GM19240 (cell line): Measurements from ENCODE around the gene ZDHHC3.
"Not testable (repeated sequence)": the region's sequence is repeated elsewhere in the genome, so short reads cannot be mapped to it uniquely, and the experiment has no call there.

Experiments
- DNase-seq: peaks from one replicate; pipeline ENCODE4 v3.0.0; 2011; ENCODE audit warnings: low spot score; ENCODE audit not compliant: insufficient read length

Gene ZDHHC3

GRCh38 chr3:44995142-44995770 is 19.3 kb upstream of the ZDHHC3 start:
- no peak for DNase-seq

DNA sequence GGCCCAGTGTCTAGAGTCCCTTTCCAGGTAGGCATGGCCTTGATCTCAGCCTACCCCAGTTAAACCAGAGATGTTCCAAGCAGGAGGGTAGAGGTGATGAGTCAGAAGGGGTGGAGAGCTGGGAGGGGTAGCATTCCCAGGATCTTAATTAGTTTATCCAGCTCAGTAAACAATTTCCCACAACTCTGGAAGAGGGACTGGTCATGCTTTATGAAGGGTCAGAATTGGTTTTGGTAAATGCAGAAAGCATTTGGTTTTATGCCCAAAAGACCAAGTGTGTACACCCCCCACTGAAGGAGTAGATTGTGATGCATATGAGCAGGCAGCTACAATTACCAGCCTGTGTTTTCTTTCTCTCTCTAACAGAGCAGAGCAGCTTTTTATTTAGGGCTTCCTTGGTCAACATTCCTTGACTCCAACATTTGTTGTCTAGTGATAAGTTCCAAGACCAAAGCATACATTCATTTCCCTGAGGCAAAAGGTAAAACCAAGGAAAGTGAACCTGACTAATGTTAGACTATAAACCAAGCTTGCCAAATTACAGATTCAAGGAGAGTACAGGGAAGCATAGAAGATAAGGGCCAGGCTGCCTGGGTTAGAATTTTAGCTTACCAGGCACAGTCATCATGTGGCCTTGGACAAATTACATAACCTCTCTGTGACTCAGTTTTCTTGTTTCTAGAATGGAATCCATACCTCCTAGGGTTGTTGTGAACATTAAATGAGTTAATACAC is 17.7 kb upstream of the ZDHHC3 start:
- DNase-seq = no peak

DNA sequence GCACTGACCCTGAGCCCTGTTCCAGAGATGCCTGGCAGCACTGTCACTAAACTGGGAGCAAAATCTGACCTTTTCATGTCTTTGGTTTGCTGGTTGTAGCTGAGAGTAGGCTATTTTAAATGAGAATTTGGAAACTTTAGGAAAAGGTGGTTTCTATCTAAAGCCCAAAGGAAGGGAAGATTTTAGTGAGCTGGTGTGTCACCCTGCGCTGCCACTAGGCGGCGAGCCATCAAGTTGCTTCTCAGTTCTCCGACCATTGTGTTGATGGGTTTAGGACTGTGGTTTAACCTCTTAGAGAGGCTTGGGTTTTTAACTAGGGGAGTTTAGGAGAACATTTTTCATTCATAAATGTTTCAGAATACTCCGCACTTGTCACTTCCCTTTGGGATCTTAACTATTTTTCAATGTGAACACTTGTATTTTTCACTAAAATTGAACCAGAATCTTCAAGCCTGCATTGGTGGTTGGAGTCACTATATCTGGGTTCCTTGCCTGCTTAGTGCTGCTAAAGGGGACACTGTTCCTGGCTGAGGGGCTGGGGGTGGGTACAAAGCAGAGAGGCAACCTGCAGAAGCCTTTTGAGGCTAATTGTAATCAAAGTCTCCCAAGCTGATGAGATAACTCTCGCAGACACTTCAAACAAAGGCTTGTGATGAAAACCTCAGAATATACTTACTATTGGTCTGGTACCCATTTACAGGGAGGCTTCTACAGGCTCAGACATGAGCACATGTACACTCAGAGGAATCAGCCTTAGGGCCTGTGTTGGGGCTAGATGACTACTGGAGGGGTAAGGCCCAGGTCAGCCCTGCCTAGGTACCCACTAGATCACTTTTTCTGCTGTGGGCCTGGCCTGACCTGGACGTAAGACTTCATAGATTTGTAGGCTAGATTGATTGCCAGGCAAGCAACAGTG is 16.8 kb upstream of the ZDHHC3 start:
- DNase-seq = no peak

GRCh38 chr3:44991326-44991725 is 15.4 kb upstream of the ZDHHC3 start:
- no peak for DNase-seq

DNA sequence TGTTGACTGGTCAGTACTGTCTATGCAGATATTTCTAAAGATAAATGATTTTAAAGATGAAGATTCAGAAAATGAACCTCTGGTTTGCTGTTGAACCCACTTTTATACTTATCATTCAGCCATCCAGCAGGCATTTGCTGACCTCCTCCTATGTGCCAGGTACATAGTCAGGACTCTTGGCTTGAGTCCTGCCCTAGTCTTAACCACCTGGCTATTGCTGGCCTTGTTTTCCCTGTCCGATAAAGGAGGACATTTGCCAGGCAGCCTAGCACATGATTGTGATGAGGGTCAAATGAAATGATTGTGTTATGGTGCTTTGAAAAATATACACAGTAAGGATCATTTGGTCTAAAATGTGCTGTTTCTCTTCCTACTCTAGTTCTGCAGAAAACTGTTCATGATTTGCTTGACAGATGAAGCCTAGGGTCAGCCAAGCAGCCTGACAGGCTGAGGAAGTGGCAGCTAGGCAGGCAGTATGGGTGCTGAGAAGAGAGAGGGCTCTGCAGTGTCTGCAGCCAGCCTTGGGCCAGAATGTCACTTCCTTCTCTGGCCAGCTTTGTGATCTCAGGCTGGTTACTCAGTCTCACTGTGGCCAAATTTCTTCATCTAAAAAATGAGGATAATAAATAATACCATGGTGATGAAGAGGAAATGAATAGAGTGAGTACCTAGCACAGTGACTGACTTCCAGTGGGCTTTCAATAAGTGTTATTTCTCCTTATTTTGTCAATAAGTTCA is 13.8 kb upstream of the ZDHHC3 start:
- no peak for DNase-seq

DNA sequence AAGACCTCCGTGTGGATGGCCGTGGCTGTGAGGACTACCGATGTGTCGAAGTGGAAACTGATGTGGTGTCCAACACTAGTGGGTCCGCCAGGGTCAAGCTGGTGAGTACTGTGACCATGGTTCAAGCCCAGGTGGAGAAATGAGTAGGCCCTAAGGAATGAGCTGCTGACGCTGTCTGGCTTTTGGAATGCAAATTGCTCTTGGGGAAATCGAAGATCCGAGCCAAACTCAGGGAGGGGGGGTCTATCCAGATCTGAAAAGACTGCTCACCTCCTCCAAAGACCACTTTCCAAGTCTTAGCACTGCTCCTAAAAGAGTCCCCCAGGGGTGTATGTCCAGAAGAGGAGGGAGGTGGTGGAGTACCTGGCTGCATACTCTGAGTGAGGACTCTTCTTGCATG is 13.2 kb upstream of the ZDHHC3 start:
- no peak for DNase-seq

- DNase-seq = no peak
Observed at GRCh38 chr3:44988073-44988472, 12.1 kb upstream of the ZDHHC3 start.

GRCh38 chr3:44987332-44987731 is 11.4 kb upstream of the ZDHHC3 start:
- DNase-seq = no peak

DNA sequence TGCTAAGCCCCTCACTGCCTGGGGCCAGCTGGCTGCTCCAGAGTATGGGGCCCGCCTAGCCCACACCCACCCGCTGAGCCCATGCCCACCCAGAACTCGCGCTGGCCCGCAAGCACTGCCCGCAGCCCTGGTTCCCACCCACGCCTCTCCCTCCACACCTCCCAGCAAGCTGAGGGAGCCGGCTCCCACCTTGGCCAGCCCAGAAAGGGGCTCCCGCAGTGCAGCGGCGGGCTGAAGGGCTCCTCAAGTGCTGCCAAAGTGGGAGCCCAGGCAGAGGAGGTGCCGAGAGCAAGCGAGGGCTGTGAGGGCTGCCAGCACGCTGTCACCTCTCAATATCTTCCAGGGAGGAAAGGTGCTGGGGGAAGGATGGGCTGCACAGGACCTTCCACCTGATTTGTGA is 10.4 kb upstream of the ZDHHC3 start:
- not testable (repeated sequence) for DNase-seq

GRCh38 chr3:44984335-44984734 is 8.4 kb upstream of the ZDHHC3 start:
- no peak for DNase-seq

GRCh38 chr3:44983484-44983941 is 7.5 kb upstream of the ZDHHC3 start:
- no peak for DNase-seq

- DNase-seq = no peak
Observed at GRCh38 chr3:44982817-44983216, 6.8 kb upstream of the ZDHHC3 start.

- DNase-seq = no peak
Observed at GRCh38 chr3:44981751-44982150, 5.8 kb upstream of the ZDHHC3 start.

GRCh38 chr3:44981220-44981619 is 5.2 kb upstream of the ZDHHC3 start:
- no peak for DNase-seq

DNA sequence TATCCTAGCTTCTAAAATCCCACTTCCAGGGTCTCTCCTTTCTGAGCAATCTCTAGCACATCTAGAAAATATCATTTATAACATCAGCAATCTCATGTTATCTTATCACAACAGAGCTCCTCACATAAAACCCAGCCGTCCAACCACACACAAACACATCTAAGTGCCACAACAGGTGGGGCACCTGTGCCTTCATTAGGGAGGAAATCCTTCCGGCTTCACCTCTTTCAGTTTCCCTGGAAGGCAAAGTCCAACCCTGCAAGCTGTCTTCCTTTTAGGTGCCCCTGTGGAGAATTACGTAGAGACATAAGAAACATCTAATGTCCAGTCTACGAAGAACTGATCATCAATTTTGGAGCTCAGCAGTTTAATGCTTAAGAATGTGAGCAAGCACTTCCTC is 1.6 kb downstream of the ZDHHC3 start:
- DNase-seq = no peak

DNA sequence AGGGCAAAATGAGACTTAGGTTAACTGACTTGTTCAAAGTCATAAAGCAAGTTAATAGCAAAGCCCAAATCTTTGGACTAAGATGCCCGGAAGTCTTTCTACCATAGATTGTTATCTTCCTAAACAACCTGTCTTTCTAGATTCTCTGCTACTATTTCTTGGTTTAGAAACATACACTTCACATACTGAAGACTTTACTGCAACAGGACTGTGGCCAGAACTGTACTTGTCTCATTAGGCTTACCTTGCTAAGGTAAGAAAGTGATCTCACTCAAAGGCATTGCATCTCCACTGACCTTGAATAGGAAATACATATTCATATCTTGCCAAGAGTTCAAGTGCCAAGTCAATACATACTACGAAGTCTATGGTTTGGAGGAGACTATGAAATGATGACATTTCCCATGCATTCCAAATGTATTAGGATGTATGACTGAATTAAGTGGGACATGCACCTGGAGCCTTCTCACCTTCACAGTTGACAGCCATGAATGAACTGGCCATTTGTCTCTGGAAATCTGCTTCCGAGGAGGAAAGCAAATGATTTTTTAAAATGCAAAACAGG is 5.0 kb downstream of the ZDHHC3 start:
- no peak for DNase-seq

DNA sequence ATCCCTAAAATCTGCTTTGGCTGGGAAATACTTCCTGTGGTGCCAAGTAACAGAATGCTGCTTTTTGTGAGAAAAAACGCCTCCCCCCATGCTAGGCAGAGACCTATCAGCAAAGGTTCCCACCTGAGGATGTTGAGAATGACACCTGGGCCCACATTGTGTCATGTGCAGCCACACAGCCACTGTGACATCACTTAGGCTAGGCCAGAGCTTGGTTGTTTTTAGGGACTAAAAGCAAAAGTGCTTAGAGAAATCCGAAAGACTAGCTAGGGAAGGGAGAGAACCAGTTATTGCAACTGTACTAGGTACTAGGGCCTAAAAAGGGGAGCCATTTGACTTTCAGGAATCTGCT is 6.2 kb downstream of the ZDHHC3 start:
- no peak for DNase-seq

DNA sequence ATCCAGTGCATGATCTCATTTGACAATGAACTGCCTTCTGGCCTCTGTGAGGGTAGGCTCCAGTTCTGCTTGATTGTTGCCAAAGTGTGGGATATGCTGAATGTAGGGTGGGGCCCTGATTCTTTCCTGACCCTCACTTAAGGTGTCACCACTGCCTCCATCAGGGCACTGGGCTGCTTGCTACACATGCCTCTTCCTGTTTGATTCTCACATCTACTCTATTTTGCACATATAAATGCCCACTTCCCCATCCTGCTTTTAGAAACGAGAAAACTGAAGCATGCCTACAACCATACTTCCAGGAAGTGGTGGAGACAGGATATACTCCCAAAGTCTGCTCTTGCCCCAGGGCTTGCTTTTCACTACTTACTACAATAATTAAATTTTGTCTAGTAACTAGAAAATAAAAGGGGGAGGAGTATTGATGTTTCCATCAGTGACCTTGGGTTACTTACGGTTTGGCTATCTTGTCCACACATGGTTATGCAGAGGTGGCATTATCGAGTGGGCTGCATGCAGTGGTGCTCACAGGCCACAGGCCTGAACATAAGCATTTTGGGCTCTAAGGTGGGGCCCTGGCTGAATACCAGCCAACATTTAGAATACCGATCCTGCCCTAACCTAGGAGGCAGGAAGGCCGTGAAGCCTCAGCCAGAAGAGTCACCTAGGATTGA is 6.7 kb downstream of the ZDHHC3 start:
- DNase-seq = no peak

DNA sequence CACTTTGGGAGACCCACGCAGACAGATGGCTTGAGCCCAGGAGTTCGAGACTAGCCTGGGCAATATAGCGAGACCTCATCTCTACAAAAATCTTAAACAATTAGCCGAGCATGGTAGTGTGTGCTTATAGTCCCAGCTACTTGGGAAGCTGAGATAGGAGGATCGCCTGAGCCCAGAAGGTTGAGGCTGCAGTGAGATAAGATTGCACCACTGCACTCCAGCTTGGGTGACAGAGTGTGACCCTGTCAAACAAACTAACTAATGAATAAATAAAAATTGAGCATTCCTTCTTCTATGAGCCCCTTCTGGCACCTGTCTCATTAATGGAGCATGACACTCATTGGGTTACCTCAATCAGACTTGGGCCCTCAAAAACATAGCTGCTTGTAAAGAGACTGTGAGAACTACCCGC is 7.5 kb downstream of the ZDHHC3 start:
- no peak for DNase-seq

GRCh38 chr3:44966795-44967278 is 9.1 kb downstream of the ZDHHC3 start:
- DNase-seq = no peak
